Suprapubic skin (tissue), 4 donors: ENCODE results near the gene ARL6. TPM values are rescaled to one million over a fixed set of nuclear protein-coding genes. Genes with fewer than 3 reads are reported as not detected.

Source experiments
- DNase-seq, 2 donors: peaks; one replicate each; pipeline ENCODE4 v3.0.0-alpha.2; 2019; ENCODE audit warnings: low spot score in 2 of 2
- H3K27ac ChIP-seq: fragments of 200-600 bp; sonication (generic); one replicate; pipeline ENCODE4 v1.5.1; 2019
- H3K27me3 ChIP-seq: fragments of 200-600 bp; sonication (generic); one replicate; pipeline ENCODE4 v1.5.1; 2019
- H3K36me3 ChIP-seq: fragments of 200-600 bp; sonication (generic); one replicate; pipeline ENCODE4 v1.5.1; 2019
- H3K4me1 ChIP-seq: fragments of 200-600 bp; sonication (generic); one replicate; pipeline ENCODE4 v1.5.1; 2019
- H3K4me3 ChIP-seq: fragments of 200-600 bp; sonication (generic); one replicate; pipeline ENCODE4 v1.5.1; 2019; ENCODE audit warnings: mild to moderate bottlenecking
- H3K9me3 ChIP-seq: fragments of 200-600 bp; sonication (generic); one replicate; pipeline ENCODE4 v1.5.1; 2019
- CTCF ChIP-seq, 2 donors: fragments of 200-600 bp in 1 of 2; fragments of 450-650 bp in 1 of 2; sonication (generic) in 1 of 2; IDR thresholded peaks; one replicate each; pipeline ENCODE4 v1.5.1; 2016 to 2019; ENCODE audit warnings: antibody characterized with exemption in 2 of 2, mild to moderate bottlenecking in 1 of 2, moderate library complexity in 1 of 2
- EP300 ChIP-seq: sonication (generic); formaldehyde crosslinking; IDR thresholded peaks from one replicate; pipeline ENCODE4 v1.6.1; 2017; ENCODE audit warnings: antibody characterized with exemption
- POLR2A ChIP-seq, 2 donors: fragments of 450-650 bp; IDR thresholded peaks; one replicate each; pipeline ENCODE4 v1.6.1; 2017; ENCODE audit warnings: antibody characterized with exemption in 2 of 2, mild to moderate bottlenecking in 2 of 2, moderate library complexity in 2 of 2
- POLR2AphosphoS5 ChIP-seq, 3 donors: sonication (generic); formaldehyde crosslinking; IDR thresholded peaks; one replicate each; pipeline ENCODE4 v1.6.1; 2017; ENCODE audit warnings: antibody characterized with exemption in 3 of 3
- WGBS: methylation state at CpG from one replicate; pipeline ENCODE4 v1.1.5; 2018; 5-methylcytosine and 5-hydroxymethylcytosine counted together
- total RNA-seq, 4 donors: library from RNA; depleted of rRNA; stranded (reverse); fragments of >200 nt; gene quantifications; one replicate each; pipeline ENCODE4 v1.1.0, GENCODE V29; 2016

ARL6 gene
- total RNA-seq, 4 donors from 2014 or later = 4.5 to 9.1 (median 7.5) TPM

DNA sequence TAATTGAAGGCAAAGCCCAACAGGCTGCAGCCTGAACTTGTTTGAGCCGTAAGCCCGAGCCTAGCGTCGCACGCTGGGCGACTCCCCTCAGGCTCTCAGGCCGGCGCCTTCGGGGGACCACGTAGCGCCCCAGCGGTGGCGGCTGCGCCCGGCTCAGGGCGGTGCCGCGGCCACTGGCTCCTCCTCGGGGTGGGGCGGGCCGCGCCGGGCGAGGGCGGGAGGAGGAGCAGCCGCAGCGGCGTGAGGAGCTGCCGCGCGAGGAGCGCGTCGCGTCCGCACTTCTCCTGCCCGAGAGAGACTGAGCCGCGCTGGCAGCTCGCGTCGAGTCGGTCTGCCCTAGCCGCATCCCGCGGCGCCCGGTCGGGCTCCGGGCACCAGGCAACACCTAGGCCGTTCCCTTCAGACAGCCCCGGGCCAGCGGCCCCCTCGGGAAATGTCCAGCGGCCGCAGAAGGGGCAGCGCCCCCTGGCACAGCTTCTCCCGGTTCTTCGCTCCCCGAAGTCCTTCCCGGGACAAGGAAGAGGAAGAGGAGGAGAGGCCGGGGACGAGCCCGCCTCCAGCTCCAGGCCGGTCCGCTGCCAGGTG, 57.3 kb downstream of the ARL6 start, which contains the start of gene CRYBG3:
CRYBG3 (plus strand) TSS at position 238 of the 585 bp plus-strand sequence; CDS start at position 434, 196 bp downstream.
- H3K27ac ChIP-seq = peak within 1 kb of the TSS; percentile 82

DNA sequence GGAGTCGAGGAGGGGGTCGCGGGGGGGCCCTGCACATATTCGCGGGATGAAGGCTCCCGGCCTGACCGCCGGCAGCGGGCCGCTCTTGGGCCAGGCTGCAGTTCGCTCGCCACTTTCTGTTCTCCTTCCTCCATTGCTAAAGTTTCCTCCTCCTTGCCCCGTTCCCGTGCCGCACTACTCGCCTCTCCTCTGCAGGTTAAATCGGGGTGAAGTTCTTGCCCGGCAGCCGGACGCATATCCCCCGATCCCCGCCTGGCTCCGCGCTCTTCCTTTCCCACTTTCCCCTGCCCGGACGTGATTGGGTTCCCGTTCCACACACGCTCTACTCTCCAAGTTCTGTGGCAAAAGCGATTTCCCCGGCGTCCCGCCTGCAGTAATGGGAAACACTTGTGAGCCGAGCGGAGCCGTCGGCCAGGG, 57.8 kb downstream of the ARL6 start:
- Histone ChIP-seq H3K4me1 (peaks cover 34% of the 10 kb centered on the region), H3K9me3 (no peaks in the 10 kb centered on the region), H3K4me3 (peak overlapping the region; percentile 73), H3K27ac (peak overlapping the region; percentile 82), H3K27me3 (no peaks in the 10 kb centered on the region), H3K36me3 (no peaks in the 10 kb centered on the region)
- WGBS = under 1% methylated on average over 35 of the region's 36 CpGs
- TF ChIP-seq CTCF (IDR thresholded peaks at IDR 0.05) = no peak
- no peak for TF ChIP-seq POLR2AphosphoS5 (IDR thresholded peaks at IDR 0.05)
- no peak for TF ChIP-seq POLR2A (IDR thresholded peaks at IDR 0.05)
- no peak for TF ChIP-seq EP300
- DNase-seq = peak; percentile 72 to 84

More for the DNA sequence above, 57.3 kb downstream of the ARL6 start, which contains the start of gene CRYBG3:
- H3K4me3 ChIP-seq = peak within 1 kb of the TSS; percentile 73
- peak; percentile 80 to 90 for DNase-seq
- TF ChIP-seq POLR2A (IDR thresholded peaks at IDR 0.05) (peak in 1 of 2 donors; percentile 73), EP300 (no peak), POLR2AphosphoS5 (IDR thresholded peaks at IDR 0.05) (peak in 2 of 3 donors; percentile 42 to 53)
- no peaks in the 10 kb centered on the region for H3K27me3 ChIP-seq
- peaks cover 34% of the 10 kb centered on the region for H3K4me1 ChIP-seq
- no peaks in the 10 kb centered on the region for H3K36me3 ChIP-seq
- WGBS = under 1% methylated on average over 46 of the region's 66 CpGs
- H3K9me3 ChIP-seq = no peaks in the 10 kb centered on the region

- Histone ChIP-seq H3K4me1 (peaks cover 34% of the 10 kb centered on the region), H3K27me3 (no peaks in the 10 kb centered on the region), H3K4me3 (peak overlapping the region; percentile 73), H3K27ac (peak overlapping the region; percentile 82), H3K9me3 (no peaks in the 10 kb centered on the region), H3K36me3 (no peaks in the 10 kb centered on the region)
- DNase-seq = no peak
- 16% methylated on average over 17 of the region's 17 CpGs for WGBS
- TF ChIP-seq POLR2A (IDR thresholded peaks at IDR 0.05) = no peak
- TF ChIP-seq EP300 = no peak
- TF ChIP-seq POLR2AphosphoS5 (IDR thresholded peaks at IDR 0.05) = no peak
- no peak for TF ChIP-seq CTCF (IDR thresholded peaks at IDR 0.05)
Measured at GRCh38 chr3:97823046-97824004, 58.8 kb downstream of the ARL6 start.

GRCh38 chr3:97825101-97825500, 60.5 kb downstream of the ARL6 start:
- Histone ChIP-seq H3K4me3 (peak overlapping the region; percentile 73), H3K36me3 (no peaks in the 10 kb centered on the region), H3K27me3 (no peaks in the 10 kb centered on the region), H3K4me1 (peaks cover 34% of the 10 kb centered on the region), H3K27ac (no peak overlapping the region), H3K9me3 (no peaks in the 10 kb centered on the region)
- no peak for DNase-seq
- 50% methylated on average over 1 of the region's 1 CpG for WGBS
- no peak for TF ChIP-seq POLR2AphosphoS5 (IDR thresholded peaks at IDR 0.05)
- no peak for TF ChIP-seq EP300
- no peak for TF ChIP-seq CTCF (IDR thresholded peaks at IDR 0.05)
- TF ChIP-seq POLR2A (IDR thresholded peaks at IDR 0.05) = no peak

DNA sequence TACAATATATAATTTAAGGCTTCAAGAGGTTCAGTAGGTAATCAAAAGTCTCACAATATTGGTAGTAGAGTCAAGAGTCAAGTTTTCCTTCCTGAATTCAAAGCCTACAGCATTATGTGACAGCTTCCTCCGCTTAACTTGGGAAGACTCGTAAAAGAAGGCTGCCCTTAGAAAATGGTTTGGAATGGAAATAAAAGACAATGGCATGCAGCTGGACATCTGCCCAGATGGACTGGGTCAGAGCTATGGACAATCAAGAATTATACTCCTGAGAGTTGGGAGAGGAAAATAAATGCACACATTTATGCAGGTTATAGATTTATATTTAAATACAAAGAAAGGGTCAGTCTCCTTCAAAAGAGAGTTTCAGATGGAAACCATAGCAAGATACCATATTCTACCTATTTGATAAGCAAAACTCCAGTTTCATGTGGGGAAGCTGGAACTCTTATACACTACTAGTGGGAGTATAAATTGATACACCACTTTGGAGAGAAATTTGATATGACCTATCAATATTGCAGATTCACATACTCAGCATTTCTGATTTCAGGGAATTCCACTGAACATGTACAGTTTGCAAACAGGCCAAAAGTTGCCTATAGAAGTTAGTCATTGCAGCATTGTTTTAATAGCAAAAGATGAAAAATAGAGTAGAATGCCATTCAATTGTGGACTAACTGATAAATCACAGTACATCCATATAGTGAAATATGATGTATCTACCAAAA, 63.3 kb downstream of the ARL6 start:
- H3K27me3 ChIP-seq = no peaks in the 10 kb centered on the region
- no peaks in the 10 kb centered on the region for H3K9me3 ChIP-seq
- DNase-seq = no peak
- H3K27ac ChIP-seq = no peak overlapping the region
- peaks cover 24% of the 10 kb centered on the region for H3K4me1 ChIP-seq
- TF ChIP-seq POLR2AphosphoS5 (IDR thresholded peaks at IDR 0.05) (no peak), CTCF (IDR thresholded peaks at IDR 0.05) (no peak), POLR2A (IDR thresholded peaks at IDR 0.05) (no peak), EP300 (no peak)
- H3K36me3 ChIP-seq = no peaks in the 10 kb centered on the region
- no peak overlapping the region for H3K4me3 ChIP-seq
- WGBS = 72% methylated on average over 2 of the region's 2 CpGs
